Trophoblast cell (in vitro differentiated cells and primary cell): ENCODE results near the gene AHCYL2.

Experiments used
- DNase-seq, 2 donors: peaks; one replicate each; pipeline ENCODE4 v3.0.0-alpha.2; 2016
- H2AFZ ChIP-seq: 2 replicates; pipeline ENCODE4 v1.6.1; 2013; ENCODE audit warnings: low read length, moderate library complexity, mild to moderate bottlenecking; ENCODE audit not compliant: insufficient read depth, poor library complexity
- H2AK5ac ChIP-seq: 2 replicates; pipeline ENCODE4 v1.6.1; 2013; ENCODE audit warnings: mild to moderate bottlenecking, low read length
- H2BK120ac ChIP-seq: 2 replicates; pipeline ENCODE4 v1.6.1; 2013; ENCODE audit warnings: low read length, mild to moderate bottlenecking, moderate library complexity; ENCODE audit not compliant: insufficient read depth, poor library complexity
- H2BK12ac ChIP-seq: 2 replicates; pipeline ENCODE4 v1.6.1; 2013; ENCODE audit warnings: mild to moderate bottlenecking, low read length, moderate library complexity
- H2BK5ac ChIP-seq: 2 replicates; pipeline ENCODE4 v1.6.1; 2013; ENCODE audit warnings: low read length, low read depth, moderate library complexity, mild to moderate bottlenecking; ENCODE audit not compliant: poor library complexity
- H3K14ac ChIP-seq: 2 replicates; pipeline ENCODE4 v1.6.1; 2013; ENCODE audit warnings: mild to moderate bottlenecking, low read length
- H3K18ac ChIP-seq: 2 replicates; pipeline ENCODE4 v1.6.1; 2013; ENCODE audit warnings: mild to moderate bottlenecking, low read length
- H3K23ac ChIP-seq: 2 replicates; pipeline ENCODE4 v1.6.1; 2013; ENCODE audit warnings: low read length
- H3K27ac ChIP-seq: 2 replicates; pipeline ENCODE4 v1.5.1; 2013; ENCODE audit warnings: low read depth, mild to moderate bottlenecking, inconsistent platforms, low read length, moderate library complexity
- H3K27me3 ChIP-seq: 2 replicates; pipeline ENCODE4 v1.6.1; 2013; ENCODE audit warnings: inconsistent platforms, mild to moderate bottlenecking, low read length, moderate library complexity; ENCODE audit not compliant: insufficient read depth
- H3K36me3 ChIP-seq, 2 experiments: 1 replicate in 1 of 2; 2 replicates in 1 of 2; pipeline ENCODE4 v1.6.1; 2013; ENCODE audit warnings: low read length in 2 of 2, mild to moderate bottlenecking in 2 of 2, moderate library complexity in 1 of 2; ENCODE audit not compliant: insufficient read depth in 2 of 2, control insufficient read depth in 1 of 2
- H3K4ac ChIP-seq: 2 replicates; pipeline ENCODE4 v1.6.1; 2013; ENCODE audit warnings: low read depth, mild to moderate bottlenecking, low read length, moderate library complexity
- H3K4me1 ChIP-seq, 2 experiments: 1 replicate in 1 of 2; 2 replicates in 1 of 2; pipeline ENCODE4 v1.6.1; 2013; ENCODE audit warnings: low read length in 2 of 2, mild to moderate bottlenecking in 2 of 2, moderate library complexity in 1 of 2; ENCODE audit not compliant: insufficient read depth in 2 of 2, control insufficient read depth in 1 of 2
- H3K4me2 ChIP-seq: 2 replicates; pipeline ENCODE4 v1.6.1; 2013; ENCODE audit warnings: inconsistent platforms, mild to moderate bottlenecking, low read length, moderate library complexity
- H3K4me3 ChIP-seq: 2 replicates; pipeline ENCODE4 v1.5.1; 2013; ENCODE audit warnings: mild to moderate bottlenecking, low read depth, low read length, inconsistent platforms
- H3K79me1 ChIP-seq: one replicate; pipeline ENCODE4 v1.6.1; 2013; ENCODE audit warnings: low read length
- H3K79me2 ChIP-seq: 2 replicates; pipeline ENCODE4 v1.6.1; 2013; ENCODE audit warnings: low read length, mild to moderate bottlenecking; ENCODE audit not compliant: control insufficient read depth, insufficient read depth, poor library complexity
- H3K9ac ChIP-seq: 2 replicates; pipeline ENCODE4 v1.6.1; 2013; ENCODE audit warnings: mild to moderate bottlenecking, low read length
- H3K9me3 ChIP-seq: 2 replicates; pipeline ENCODE4 v1.6.1; 2013; ENCODE audit warnings: low read depth, mild to moderate bottlenecking, control low read depth, inconsistent platforms, low read length; ENCODE audit not compliant: insufficient read depth
- H4K12ac ChIP-seq: 2 replicates; pipeline ENCODE4 v1.6.1; 2013; ENCODE audit warnings: low read depth, mild to moderate bottlenecking, low read length, moderate library complexity
- H4K8ac ChIP-seq: 2 replicates; pipeline ENCODE4 v1.6.1; 2013; ENCODE audit warnings: low read depth, mild to moderate bottlenecking, low read length, moderate library complexity
- H4K91ac ChIP-seq: one replicate; pipeline ENCODE4 v1.6.1; 2013; ENCODE audit warnings: low read depth, mild to moderate bottlenecking, low read length, moderate library complexity
- WGBS: extraction: QIAGEN DNeasy Blood & Tissue Kit; methylation state at CpG from one replicate; pipeline ENCODE4 v1.1.7; 2013; ENCODE audit warnings: missing lambda C conversion rate; ENCODE audit not compliant: insufficient read length, insufficient coverage; ENCODE audit errors: extremely low coverage; 5-methylcytosine and 5-hydroxymethylcytosine counted together

AHCYL2 gene

DNA sequence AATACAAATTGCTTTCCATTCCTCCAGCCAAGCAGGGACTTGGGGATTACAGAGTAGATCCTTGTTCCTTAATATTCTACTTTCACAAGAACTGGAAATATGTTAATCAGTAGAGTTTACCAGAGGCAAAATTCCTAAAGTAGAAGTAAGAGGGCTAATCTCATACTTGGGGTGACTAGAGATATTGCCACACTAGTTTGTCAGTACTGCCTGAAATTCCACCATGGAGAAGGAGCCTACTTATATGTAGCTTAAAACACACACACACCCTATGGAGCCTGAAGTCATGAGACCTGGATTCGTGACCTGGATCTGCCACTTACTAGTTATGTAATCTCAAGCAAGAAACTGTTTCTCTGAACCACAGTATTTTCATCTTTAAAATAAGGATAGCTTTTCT lies 243.3 kb downstream of the AHCYL2 start:
- Histone ChIP-seq H3K23ac (no peak overlapping the region), H2AK5ac (no peak overlapping the region), H3K4me3 (no peak overlapping the region), H3K18ac (no peak overlapping the region), H3K27ac (no peak overlapping the region), H3K4me2 (no peak overlapping the region), H3K79me1 (no peaks in the 10 kb centered on the region), H4K91ac (no peak overlapping the region), H4K8ac (no peak overlapping the region), H3K4ac (no peak overlapping the region), H4K12ac (no peak overlapping the region), H2BK12ac (no peak overlapping the region), H3K79me2 (no peaks in the 10 kb centered on the region), H2BK120ac (no peak overlapping the region), H3K14ac (no peak overlapping the region), H3K9me3 (no peaks in the 10 kb centered on the region), H3K36me3 (no peaks in the 10 kb centered on the region), H3K4me1 (no peaks in the 10 kb centered on the region), H3K9ac (no peak overlapping the region), H2AFZ (no peak overlapping the region), H3K27me3 (no peaks in the 10 kb centered on the region), H2BK5ac (no peak overlapping the region)
- peak; percentile 48 to 67 for DNase-seq
- no CpG with 5 or more reads among the region's 1 CpG for WGBS

- Histone ChIP-seq H3K14ac (no peak overlapping the region), H2AK5ac (no peak overlapping the region), H3K4ac (no peak overlapping the region)
Observed at GRCh38 chr7:129468547-129468946, 243.7 kb downstream of the AHCYL2 start.

GRCh38 chr7:129469930-129470329 lies 245.1 kb downstream of the AHCYL2 start:
- Histone ChIP-seq H3K23ac (no peak overlapping the region), H3K27me3 (no peaks in the 10 kb centered on the region), H3K9ac (no peak overlapping the region), H3K18ac (no peak overlapping the region), H4K12ac (no peak overlapping the region), H2BK120ac (no peak overlapping the region), H3K79me1 (no peaks in the 10 kb centered on the region), H3K14ac (no peak overlapping the region), H2BK5ac (no peak overlapping the region), H2AK5ac (no peak overlapping the region), H3K79me2 (no peaks in the 10 kb centered on the region), H3K36me3 (no peaks in the 10 kb centered on the region), H2BK12ac (no peak overlapping the region), H3K27ac (no peak overlapping the region), H3K4ac (no peak overlapping the region), H2AFZ (no peak overlapping the region), H3K9me3 (no peaks in the 10 kb centered on the region), H4K8ac (no peak overlapping the region), H3K4me1 (no peaks in the 10 kb centered on the region), H4K91ac (no peak overlapping the region), H3K4me2 (no peak overlapping the region), H3K4me3 (no peak overlapping the region)
- DNase-seq = no peak

More at GRCh38 chr7:129468547-129468946, 243.7 kb downstream of the AHCYL2 start:
- H3K79me2 ChIP-seq = no peaks in the 10 kb centered on the region
- H4K91ac ChIP-seq = peak overlapping the region; percentile 58
- H3K4me1 ChIP-seq = no peaks in the 10 kb centered on the region
- H3K36me3 ChIP-seq = no peaks in the 10 kb centered on the region
- no peak overlapping the region for H4K12ac ChIP-seq
- H2BK120ac ChIP-seq = no peak overlapping the region
- no peak overlapping the region for H3K23ac ChIP-seq
- H3K9me3 ChIP-seq = no peaks in the 10 kb centered on the region
- H3K4me2 ChIP-seq = no peak overlapping the region
- H3K27me3 ChIP-seq = no peaks in the 10 kb centered on the region
- no peak overlapping the region for H2BK12ac ChIP-seq
- no peak overlapping the region for H3K9ac ChIP-seq
- H3K79me1 ChIP-seq = no peaks in the 10 kb centered on the region
- peak; percentile 36 to 60 for DNase-seq
- no peak overlapping the region for H3K27ac ChIP-seq
- no peak overlapping the region for H3K18ac ChIP-seq
- no CpG with 5 or more reads among the region's 4 CpGs for WGBS
- no peak overlapping the region for H2BK5ac ChIP-seq
- no peak overlapping the region for H2AFZ ChIP-seq
- no peak overlapping the region for H4K8ac ChIP-seq
- H3K4me3 ChIP-seq = no peak overlapping the region

DNA sequence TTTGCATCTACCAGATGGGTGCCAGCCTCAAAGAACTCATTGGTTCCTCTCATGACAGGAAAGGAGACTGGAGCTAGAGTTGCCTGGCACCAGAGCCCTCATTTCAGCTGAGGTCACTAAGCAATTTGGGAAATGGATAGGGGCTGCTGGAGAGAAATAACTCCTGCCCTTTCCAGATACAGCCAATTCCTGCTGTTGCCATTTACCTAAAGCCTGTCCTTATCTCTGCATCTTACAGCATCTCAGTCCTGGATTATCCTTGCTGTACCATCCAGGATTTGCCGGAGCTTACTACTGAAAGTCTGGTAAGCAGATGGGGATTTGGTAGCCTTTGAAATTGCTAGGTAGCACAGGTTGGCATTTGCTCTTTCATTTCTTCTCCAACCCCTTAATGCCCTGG lies 245.6 kb downstream of the AHCYL2 start:
- no peak overlapping the region for H2BK12ac ChIP-seq
- no peak overlapping the region for H2BK5ac ChIP-seq
- H3K14ac ChIP-seq = no peak overlapping the region
- no peak overlapping the region for H3K9ac ChIP-seq
- H3K36me3 ChIP-seq = no peaks in the 10 kb centered on the region
- H2BK120ac ChIP-seq = no peak overlapping the region
- H4K91ac ChIP-seq = no peak overlapping the region
- H3K18ac ChIP-seq = no peak overlapping the region
- H3K4ac ChIP-seq = no peak overlapping the region
- no peak overlapping the region for H3K23ac ChIP-seq
- H3K4me1 ChIP-seq = no peaks in the 10 kb centered on the region
- H3K27me3 ChIP-seq = no peaks in the 10 kb centered on the region
- H2AFZ ChIP-seq = no peak overlapping the region
- no peak overlapping the region for H3K4me2 ChIP-seq
- WGBS = no CpG with 5 or more reads among the region's 1 CpG
- H3K79me2 ChIP-seq = no peaks in the 10 kb centered on the region
- H3K9me3 ChIP-seq = no peaks in the 10 kb centered on the region
- H4K8ac ChIP-seq = no peak overlapping the region
- H2AK5ac ChIP-seq = no peak overlapping the region
- peak in 1 of 2 donors; percentile 67 for DNase-seq
- H3K27ac ChIP-seq = no peak overlapping the region
- no peak overlapping the region for H4K12ac ChIP-seq
- H3K79me1 ChIP-seq = no peaks in the 10 kb centered on the region
- H3K4me3 ChIP-seq = no peak overlapping the region
